Stimulated activated CD4-positive, alpha-beta T cell treated with anti-CD3 and anti-CD28 coated beads, Interleukin-2, amount 100 ng/mL, for 24 hours (primary cell): Measurements from ENCODE around the gene TP53AIP1.

ENCODE experiments used
- DNase-seq, 2 donors: peaks; one replicate each; pipeline ENCODE4 v3.0.0-alpha.2; 2020

Gene TP53AIP1

DNA sequence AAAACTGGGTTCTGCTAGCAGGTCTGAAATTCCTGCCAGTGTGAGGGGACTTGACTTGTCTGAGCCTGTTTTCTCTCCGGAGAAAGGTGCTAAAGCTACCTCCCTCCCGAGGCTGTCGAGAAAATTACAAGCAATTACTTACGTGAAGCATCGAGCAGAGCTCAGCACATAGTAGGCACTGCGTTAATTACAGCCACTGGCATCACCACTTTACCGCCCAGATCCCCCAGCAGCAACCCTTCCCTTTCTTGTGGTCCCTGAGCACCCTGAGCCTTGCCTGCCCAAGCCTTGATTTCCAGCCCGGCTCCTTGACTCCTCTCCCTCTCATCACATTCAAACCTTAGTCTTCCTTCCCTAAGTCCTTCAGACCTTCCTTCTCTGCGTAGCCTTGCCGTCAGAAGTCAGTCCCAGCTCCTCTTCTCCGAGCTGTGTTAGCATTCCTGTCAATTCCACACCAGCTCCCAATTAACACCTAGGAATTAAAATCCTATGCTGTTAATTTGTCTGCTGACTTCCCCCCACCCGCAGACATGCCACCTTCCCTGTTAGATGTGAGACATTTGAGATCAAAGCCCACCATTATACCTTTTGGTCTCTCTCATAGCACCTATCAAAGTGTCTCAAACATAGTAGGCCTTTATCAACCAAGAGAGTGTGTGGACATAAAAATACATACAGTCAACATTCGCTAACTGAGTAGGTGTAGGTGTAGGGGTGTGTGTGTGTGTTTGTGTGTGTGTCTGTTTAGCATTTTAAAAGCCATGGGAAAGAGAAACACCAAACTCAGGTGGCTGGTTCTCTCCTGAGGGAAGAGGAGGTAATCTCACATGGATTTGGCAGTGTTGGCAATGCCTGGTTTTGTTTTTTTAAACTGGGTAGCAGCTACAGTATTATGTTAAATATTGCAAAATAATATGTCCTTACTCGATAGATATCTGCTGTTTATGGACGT lies 54.4 kb downstream of the TP53AIP1 start:
- no peak for DNase-seq

DNA sequence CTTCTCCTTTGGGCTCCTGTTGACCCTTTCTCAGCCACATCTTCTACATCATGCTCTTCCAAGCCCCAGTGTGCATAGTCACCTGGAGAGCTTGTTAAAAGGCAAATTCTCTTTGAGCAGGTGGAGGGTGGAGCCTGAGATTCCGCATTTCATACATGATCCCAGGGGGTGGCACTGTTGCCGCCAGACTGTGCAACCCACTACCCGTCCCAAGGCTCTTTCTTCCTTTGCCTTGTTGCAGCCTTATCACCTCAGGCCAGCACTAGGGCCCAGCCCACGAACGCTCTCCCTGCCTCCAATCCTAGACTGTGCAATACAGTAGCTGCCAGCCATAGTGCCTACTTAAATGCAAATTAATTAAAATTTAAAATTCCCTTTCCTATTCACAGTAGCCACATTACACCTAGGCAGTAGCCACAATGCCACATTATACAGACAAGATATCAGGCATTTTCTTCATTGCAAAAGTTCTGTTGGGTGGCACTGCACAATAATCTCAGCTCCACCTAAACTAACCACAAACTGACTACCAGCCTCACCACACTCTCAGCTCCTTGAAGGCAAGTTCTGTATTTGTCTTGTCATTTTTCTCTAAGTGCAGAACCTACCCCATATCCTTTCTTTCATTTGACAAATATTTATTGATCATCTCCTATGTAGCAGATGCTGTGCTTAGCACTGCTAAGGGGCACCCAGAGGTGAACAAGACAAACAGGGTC lies 56.1 kb downstream of the TP53AIP1 start:
- no peak for DNase-seq
